GM21367 (cell line): ENCODE data around the gene MAP2K5.

Experiments used
- ATAC-seq: cut with Tn5 transposase; IDR thresholded peaks from one replicate; pipeline ENCODE4 v1.9.1; 2021; ENCODE audit not compliant: unreplicated experiment

Gene MAP2K5

DNA sequence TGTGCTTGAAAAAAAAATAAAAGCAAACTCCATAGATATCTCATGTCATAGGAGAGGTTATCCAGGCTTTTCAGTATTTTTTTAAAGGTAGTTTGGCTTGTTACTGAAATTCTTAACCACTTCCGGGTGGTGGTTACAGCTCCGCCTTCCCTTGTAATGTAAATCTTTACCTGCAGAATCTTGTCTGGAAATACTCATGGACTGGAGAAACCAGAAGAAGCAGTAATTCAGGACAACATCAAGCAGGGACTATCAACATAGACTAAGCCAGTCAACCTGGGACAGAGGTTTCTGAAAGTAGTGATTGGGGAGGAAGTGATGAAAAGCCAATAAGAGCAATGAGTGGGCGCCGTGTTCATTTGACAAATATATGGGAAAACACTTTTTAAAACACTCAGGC is 203.9 kb downstream of the MAP2K5 start:
- ATAC-seq, result no peak

DNA sequence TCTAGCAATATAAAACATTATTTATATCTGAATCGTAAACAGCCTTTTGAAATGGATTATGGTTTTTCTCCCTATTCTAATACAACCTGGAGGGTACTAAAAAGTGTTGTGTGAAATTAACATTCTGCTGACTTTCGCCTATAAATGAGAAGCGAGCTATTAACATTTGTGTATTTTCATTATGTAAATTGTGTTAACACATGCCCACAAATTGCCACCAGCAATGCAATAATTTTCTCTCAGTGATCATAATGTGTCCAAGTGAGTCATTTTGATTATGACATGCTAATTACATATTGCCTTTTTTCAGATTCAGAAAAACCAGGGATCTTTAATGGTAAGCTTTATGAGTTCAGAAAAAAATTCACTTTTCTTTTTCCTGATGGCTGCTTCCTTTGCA is 205.4 kb downstream of the MAP2K5 start:
- ATAC-seq, result no peak

DNA sequence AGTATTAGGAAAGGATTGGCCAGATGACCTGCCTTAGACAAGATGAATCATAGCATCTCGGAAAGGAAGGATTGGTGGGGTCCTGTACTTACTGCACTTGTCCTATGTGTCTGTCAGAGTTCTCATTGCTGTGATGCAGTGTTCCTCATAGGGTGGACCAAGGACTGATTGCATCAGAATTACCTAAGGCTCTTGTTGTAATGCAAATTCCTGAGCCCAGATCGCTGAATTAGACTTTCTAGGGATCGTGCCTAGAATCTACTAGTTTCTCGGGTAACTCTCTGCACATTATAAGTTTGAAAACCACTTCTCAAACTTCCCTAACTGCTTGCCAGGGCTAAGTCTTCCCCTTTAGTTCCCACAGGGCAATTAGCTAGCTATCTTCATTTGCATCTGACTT is 207.9 kb downstream of the MAP2K5 start:
- ATAC-seq, result no peak

DNA sequence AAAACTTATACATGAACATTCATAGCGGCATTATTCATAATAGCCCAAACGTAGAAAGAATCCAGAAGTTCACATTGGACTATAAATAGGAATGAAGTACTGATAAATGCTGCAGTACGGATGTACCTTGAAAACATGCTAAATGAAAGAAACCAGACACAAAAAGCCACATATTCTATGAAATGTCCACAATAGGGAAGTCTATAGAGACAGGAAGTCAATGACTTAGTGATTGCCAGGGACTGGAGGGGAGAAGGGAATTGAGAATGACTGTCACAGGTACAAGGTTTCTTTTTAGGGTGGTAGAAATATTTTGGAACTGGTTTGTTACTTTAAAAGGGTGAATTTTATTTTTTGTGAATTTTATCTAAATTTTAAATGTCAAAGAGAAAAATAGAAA is 211.4 kb downstream of the MAP2K5 start:
- no peak for ATAC-seq

DNA sequence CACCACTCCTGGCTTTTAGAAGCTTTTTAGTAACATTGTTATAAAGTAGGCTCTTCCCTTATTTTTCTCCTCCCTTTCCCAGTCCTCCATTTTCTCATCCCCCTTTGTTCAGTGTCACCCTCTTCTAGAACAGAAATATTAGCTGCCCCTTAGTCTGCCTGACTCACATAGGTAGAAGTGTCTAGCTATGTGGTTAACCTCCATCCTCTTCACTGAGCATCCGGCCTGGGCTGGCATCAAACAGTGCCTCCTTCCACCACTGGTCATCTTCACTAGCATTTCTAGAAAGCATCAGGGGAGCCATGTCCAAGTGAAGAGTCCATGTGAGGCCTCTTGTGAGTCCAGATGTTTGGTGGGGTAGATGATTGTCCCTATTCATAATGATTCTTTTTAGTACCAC is 212.8 kb downstream of the MAP2K5 start:
- no peak for ATAC-seq

DNA sequence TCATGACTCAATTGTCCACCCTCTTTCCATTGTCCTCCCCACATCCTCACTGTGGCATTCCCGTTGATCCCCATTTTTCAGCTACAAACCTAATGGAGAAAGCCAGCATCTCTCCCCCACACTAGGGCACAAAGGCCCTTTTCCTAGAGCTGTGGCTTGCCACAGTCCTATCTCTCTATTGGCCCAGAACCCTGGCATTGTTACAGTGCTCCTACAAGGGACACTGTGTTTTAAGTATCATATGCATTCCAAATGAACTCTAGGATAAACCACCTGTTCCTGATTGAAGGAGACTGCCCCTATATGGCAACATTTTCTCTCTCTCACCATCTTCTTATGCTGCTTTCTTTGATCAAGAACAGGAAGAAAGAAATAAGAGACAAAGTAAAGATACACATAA is 213.4 kb downstream of the MAP2K5 start:
- ATAC-seq, result no peak

DNA sequence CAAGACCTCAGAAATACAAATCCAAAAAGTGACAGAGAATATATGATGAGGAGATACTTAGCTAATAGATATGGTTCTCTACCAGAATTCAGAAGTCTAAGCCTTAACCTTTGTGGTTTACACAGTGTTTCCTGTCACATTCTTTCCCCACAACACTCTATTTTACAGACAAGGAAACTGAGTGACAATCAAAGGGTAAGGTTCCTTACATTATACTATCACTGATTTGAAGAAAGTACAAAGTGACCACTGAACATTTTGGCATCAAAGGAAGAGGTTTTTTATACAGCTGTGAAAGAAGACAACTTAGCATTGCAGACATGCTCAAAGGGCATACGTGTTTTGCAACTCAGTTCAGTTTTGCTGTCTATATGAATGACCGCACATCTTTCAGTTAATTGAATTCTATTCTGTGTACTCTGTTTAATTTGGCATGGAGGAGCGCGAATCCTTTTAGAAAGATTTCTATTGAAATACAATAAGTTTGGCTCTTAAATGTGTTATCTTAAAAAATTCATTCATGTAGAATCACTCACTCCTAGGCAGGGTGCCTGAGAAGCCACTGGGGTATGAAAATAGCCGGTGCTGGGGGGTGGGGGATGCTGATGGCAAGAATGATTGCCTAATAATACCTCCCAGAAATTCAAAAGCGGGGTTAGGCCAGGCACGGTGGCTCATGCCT is 216.3 kb downstream of the MAP2K5 start:
- ATAC-seq, result no peak

DNA sequence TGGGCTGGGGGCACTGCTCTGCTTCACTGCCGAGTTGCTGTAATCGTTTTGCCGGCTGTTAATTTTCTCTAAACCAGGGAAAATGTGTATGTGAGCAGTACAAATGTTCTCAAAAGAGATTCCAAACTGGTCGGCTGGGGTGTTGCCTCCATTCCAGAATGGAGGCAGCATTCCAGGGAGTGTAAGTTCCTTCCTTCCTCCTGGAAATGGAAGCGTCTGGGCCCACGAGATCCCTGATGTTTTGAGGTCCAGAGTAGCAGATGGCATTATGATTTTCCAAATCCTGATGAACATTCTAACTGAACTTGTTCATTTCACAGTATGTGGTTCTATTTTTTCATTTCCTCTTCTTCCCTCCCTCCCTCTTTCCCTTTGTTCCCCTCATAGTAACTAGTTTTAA is 218.4 kb downstream of the MAP2K5 start:
- no peak for ATAC-seq

DNA sequence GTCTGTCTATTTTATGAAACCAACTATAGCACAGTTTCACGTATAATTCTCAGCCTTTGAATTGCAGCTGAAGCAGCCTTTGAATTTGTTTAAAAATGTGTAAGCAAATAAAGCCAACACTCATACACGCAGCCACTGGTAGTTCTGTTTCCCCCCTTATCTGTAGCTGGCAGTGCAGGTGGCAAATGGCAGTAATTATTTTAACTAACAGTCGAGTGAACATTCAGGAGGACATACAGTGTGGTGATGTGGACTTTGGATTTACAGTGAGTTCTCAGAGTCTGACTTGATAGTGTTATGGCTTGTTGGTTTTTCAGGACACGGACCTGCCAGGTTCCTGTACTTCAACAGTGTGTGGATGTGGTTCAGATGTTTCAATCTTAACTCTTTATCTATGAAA is 218.8 kb downstream of the MAP2K5 start:
- ATAC-seq, result no peak

DNA sequence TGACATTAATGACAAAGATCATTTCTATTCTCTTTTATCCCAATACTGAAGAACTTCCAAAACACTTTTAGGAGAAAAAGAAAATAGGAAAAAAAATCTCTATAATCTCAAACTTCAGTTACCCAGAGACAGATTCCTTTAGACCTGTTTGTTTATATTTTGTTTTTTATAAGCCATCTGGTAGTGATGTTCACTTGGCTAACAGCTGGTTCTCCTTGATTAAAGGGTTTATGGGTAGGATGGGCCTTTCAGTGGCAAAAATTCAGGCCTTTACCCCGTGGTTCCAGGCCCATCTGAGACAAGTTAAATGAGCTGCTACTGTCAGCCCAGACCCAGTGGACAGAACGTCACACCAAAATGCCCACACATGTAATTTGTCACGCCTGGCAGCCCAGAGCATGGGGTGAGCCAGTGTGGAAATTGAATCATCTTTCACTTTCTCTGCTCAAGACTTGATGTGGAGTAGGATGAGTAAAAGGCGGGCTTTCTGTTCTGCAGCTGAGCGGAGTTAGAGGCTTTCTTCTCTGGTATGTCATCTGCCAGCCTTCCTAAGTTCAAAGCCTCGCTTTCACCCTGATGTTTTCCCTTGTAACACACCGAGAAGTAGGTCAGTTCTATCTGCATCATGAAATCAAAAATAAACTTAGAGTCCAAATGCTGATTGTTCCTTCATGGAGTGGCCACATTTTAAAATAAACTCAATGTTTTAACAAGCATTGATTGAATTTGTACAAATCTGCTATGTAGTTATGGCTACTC is 220.3 kb downstream of the MAP2K5 start:
- no peak for ATAC-seq

DNA sequence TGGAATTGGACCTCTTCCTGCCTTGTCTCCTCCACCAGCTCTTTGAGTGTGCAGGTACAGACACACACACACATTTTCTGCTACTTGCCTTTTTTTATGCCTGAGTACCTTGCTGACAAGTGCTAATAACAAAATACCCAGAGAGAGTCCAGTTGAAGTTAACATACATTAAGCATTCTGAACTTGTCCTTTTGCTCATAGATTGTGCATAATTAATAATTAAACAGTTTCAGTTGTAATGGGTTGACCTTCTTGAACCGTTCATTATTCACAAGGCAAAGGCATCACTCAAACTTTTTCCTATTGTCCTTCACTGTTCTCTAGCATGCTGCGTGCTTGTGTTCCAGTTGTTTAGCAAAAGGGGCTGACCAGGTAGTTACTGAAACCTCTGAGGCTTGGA is 223.2 kb downstream of the MAP2K5 start:
- ATAC-seq, result no peak

DNA sequence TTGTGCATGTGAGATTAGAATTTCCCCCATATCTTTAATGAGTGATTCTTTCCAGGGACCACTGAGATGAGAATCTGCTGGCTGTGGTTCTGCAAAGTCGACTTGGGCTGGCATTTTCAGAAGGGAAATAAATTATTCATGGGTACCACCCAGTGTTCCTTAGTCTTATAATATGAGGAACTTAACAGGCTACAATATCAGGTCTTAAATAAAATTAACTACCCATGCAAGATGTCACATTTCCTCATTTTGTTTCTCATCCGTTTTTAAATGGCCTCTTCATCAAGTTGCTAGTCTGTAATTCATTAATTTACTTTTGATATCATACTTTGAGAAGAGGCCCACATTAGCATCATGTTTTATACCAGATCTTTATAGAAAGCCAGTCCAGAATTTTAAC is 224.5 kb downstream of the MAP2K5 start:
- ATAC-seq, result no peak

DNA sequence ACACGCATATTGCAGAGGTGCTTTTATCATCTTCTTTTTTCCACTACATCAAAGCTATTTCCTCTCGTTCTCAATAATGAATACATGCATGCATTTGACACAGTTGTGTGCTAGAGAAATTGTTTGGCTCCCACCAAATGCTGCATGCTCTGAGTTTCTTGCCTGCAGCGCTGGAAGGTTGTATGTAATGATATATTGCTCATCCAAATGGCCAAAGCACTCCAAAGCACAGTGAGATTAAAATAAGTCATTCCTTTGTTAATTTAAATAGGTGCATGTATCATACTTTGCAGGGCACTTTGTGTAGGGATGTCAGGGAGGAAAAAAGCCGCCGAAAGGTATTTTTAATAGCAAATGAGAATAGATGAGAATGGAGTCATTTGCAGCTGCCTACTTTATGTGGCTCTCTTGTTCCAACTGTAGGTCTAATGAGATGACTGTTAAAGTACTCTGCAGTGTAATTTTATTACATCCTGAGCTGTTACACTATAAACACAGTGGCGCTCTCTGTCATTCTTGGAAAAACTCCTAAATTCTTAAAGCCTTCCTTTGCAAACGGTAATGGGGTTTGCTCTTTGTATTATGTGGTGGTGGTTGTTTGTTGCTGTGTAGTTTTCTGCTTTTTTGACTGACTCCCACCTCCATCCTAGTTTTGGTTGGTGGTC is 225.9 kb downstream of the MAP2K5 start:
- no peak for ATAC-seq

DNA sequence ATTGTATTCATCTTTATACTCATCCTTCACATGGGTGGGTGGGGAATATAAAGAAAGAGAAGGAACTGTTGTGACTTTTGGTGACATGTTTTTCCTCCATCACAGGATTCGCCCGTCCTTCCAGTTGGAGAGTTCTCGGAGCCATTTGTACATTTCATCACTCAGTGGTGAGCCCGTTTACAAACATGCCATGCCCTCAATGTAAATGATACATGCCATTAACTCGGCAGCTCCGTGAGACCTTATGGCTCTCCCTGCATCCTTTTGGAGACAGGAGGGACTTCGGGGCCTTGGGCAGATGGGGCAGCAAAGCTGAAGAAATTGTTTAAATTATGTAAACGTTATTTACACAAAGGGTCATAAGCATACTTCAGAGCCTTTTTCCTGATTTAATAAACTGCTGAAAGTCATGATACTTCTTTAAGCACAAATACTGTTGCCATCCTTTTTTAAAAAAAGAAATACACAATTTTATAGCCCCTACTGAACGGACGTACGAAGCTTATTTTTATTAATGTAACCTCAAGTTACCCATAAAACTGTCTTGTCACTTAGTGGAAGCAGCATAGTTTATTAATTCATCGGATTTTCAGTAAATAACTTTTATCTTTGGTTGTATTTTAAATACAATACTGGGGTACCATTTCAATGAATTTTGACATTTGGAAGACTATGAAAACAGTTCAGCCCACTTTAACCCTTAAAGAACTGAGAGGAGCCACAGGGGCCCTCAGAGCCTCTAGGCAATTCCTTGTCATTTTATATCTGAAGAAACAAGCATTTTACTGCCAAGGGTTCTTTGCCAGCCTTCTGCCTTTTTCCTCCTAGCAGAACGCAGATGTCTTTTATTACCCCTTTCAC is 227.2 kb downstream of the MAP2K5 start:
- ATAC-seq, result no peak

DNA sequence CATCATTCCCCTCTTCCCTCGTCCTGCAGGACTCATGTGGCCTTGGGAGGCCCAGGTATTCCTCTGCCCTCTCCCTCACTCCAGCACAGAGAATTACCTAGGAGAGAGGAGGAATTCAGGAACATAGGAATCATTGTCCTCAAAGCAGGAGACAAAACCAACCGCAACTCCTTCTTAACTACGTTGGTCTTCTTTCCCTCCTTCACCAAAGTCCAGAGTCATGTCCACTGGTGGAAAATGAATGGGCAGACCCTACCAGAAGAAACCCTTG is 227.8 kb downstream of the MAP2K5 start:
- ATAC-seq, result no peak

DNA sequence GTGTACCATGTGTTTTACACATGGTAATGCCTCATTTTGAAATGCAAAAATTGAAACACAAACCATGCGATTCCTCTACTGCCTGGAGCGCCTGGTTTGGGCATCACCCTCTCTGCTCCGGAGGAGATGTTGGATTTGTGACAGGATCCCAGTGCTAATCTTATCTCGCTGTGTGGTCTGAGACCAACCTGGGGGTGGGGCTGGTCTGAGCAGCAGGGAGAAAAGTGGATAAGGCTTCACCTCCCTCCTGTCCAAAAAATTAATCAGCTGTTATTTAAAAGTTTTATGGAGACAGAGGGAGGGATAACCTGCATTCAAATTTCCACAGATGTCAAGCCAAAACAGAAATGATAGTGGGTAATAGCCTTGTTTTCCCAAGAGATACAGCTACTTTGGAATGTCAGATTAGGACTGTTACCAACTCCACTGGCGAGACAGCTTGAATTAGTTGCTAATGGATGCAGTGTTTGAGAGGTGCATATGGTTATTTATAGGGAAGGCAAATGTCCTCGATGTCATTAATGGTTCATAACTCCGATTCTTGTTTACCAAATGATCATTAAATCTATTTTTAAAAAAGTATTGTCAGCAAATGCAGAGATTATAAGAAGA is 228.8 kb downstream of the MAP2K5 start:
- ATAC-seq, result no peak

DNA sequence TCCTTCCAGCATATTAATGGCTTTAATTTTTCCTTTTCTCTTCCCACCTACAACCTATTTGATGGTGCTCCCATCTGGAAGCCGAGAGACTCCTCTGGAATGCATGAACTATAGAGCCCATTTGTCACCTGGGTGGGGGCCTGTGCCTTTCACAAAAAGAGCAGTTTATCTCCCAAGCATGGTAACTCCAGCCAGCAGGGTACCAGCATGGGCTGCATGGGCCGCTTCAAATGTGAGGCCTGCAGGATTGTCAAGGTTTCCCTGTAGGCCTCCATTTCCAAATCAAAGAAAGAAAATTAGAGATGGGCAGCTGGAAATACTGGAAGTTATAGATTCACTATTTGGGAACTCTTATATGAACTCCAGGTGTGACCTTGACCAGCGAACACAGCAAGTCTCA is 232.1 kb downstream of the MAP2K5 start:
- ATAC-seq, result no peak

DNA sequence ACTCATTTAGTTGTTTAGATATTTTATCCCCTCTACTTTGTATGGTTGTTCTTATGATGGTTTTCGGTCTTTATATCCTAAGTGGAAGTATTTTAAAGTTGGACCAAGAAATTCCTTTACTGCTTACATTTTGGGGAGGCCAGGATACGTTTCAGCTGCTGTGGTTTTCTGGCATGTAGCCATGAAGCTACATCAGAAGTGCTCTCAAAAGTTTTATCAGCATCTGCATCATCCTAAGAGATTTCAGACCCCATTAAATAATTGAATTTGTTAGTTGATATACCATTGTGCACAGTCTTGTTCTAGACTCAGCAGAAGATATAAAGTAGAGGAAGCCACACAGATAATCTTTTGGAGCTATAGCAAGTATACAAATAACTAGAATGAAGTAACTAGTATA is 232.7 kb downstream of the MAP2K5 start:
- no peak for ATAC-seq

DNA sequence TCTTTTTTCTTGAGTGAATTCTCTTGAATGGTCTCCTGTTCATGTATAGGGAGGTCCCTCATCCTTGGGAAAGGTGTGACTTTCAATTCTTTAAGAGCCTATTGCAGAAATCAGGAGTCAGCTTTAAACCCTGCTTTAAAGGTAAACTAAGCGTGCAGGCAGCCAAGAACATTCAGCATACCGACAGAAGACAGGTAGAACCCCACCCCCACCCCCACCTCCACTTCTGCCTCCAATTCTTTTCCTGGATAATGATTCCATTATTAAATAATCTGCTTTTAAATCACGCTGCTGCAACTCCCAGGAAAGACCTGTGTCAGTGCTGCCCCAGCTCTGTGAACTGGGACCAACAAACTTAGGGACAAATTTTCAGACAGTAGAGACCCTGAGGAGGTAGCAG is 233.5 kb downstream of the MAP2K5 start:
- no peak for ATAC-seq

DNA sequence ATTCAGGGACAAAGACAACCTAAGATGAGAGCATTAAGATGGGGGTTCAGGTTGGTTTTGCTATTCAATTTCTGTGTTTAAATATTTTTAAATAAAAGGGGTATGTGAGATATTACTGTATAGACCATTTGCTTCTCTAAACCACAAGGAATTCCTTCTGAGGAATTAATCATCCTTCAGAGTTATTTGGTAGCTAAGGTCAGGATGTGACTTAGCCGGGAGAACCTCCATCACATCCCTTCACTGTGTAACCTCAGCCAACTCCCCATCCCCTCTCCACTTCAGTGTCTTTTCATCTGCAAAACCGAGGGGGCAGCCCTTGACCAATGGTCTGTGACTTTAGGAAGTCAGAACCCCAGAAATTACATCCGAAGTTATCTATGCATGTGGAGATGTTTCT is 234.1 kb downstream of the MAP2K5 start:
- no peak for ATAC-seq

DNA sequence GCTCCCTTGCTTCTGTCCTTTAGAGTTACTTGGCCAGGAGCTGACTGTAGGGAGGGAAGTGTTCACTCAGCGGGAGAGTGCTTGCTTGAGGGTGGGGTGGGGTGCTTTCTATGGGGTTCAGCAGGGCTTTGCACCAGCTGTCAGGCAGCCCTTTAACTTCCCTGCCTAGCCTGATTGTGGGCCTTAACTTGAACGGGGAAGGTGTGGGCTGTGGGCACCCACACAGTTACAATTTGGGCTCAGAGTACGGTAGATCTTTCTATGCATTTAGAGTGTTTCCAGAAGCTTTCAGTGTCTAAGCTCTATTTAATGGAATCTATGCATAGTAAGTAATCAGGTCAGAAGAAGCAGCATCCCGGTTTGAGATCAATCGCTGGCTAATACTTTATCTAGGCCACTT is 234.6 kb downstream of the MAP2K5 start:
- no peak for ATAC-seq
